ENCODE data around the gene RAD51B. TPM values are rescaled to one million over a fixed set of nuclear protein-coding genes. Genes with fewer than 3 reads are reported as not detected.

Gene RAD51B
- total RNA-seq, 1 donor from 2014 or later = 8.9 TPM

- DNase-seq (ENCODE audit: low read depth in 2 of 2) = no peak
These were observed 321.9 kb downstream of the RAD51B start for GRCh38 chr14:68141281-68142088.

- DNase-seq (ENCODE audit: low read depth in 2 of 2) = peak; percentile 76 to 91
These were observed 323.8 kb downstream of the RAD51B start for GRCh38 chr14:68143341-68143841.

- peak; percentile 73 for DNase-seq (ENCODE audit: low read depth in 2 of 2)
These were observed 324.6 kb downstream of the RAD51B start for GRCh38 chr14:68144051-68144681.

DNA sequence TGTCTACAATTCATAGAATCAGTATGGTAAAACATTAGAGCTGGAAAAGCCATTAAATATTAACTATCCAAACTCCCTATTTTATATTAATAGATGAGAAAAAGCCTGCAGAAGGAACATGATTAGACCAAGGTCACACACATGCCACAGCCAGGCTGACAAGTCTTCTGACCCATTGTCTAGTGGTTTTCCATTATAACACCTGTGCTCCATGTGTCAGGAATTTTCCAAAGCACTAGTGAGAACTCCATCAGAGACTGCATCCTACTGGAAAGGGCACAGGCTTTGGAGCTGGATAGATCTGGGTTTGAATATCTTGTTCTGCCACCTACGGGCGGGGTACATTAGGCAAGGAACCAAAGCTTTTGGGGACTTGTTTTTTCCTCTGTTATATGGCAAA lies 325.5 kb downstream of the RAD51B start:
- DNase-seq (ENCODE audit: low read depth in 2 of 2) = peak; percentile 52 to 80

GRCh38 chr14:68145539-68145938 lies 326.0 kb downstream of the RAD51B start:
- DNase-seq (ENCODE audit: low read depth in 2 of 2) = peak in 1 of 2 donors; percentile 78

- peak in 1 of 2 donors; percentile 53 for DNase-seq (ENCODE audit: low read depth in 2 of 2)
These were observed 327.2 kb downstream of the RAD51B start for GRCh38 chr14:68146818-68147217.

GRCh38 chr14:68147303-68147702 lies 327.7 kb downstream of the RAD51B start:
- no peak for DNase-seq (ENCODE audit: low read depth in 2 of 2)

GRCh38 chr14:68148276-68148675 lies 328.7 kb downstream of the RAD51B start:
- no peak for DNase-seq (ENCODE audit: low read depth in 2 of 2)

GRCh38 chr14:68148763-68149162 lies 329.2 kb downstream of the RAD51B start:
- no peak for DNase-seq (ENCODE audit: low read depth in 2 of 2)

- no peak for DNase-seq (ENCODE audit: low read depth in 2 of 2)
These were observed 333.7 kb downstream of the RAD51B start for GRCh38 chr14:68153275-68153674.

DNA sequence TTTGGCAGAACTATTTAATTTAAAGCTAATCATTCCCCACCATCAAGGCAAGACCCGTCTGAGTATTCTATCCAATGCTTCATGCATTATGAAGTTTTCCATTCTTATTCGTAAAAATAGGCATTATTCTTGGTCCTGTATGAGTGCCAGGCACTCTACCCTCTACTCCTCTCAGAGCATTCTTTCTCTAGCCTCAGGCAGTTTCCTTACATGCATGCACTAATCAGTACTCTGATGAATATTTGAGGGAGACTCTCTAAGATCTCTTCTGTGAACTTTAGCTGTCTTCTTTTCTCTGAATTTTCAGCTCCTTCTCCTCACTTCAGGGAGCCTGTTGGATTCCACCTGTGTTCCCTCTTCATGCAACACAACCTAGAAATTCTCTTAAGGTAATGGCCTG lies 334.7 kb downstream of the RAD51B start:
- no peak for DNase-seq (ENCODE audit: low read depth in 2 of 2)

- DNase-seq (ENCODE audit: low read depth in 2 of 2) = no peak
These were observed 338.4 kb downstream of the RAD51B start for GRCh38 chr14:68157971-68158371.

DNA sequence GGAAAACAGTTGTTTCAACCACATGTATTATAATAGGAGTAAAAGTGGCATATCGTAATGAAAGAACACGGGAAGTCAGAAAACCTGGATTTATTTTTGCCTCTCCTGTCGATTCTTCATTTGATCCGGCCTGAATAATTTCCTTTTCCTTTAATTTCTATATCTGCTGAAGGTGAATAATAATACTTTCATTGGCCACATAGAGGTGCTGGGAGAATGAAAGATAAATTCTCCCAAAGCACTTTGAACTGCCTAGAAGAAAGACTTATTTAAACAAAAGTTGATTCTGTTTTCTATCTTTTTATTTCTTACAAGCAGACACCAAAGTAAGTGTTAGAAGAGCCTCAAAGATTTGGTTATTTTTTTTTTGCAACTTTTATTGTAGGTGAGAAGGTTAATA lies 339.1 kb downstream of the RAD51B start:
- DNase-seq (ENCODE audit: low read depth in 2 of 2) = peak in 1 of 2 donors; percentile 27

DNA sequence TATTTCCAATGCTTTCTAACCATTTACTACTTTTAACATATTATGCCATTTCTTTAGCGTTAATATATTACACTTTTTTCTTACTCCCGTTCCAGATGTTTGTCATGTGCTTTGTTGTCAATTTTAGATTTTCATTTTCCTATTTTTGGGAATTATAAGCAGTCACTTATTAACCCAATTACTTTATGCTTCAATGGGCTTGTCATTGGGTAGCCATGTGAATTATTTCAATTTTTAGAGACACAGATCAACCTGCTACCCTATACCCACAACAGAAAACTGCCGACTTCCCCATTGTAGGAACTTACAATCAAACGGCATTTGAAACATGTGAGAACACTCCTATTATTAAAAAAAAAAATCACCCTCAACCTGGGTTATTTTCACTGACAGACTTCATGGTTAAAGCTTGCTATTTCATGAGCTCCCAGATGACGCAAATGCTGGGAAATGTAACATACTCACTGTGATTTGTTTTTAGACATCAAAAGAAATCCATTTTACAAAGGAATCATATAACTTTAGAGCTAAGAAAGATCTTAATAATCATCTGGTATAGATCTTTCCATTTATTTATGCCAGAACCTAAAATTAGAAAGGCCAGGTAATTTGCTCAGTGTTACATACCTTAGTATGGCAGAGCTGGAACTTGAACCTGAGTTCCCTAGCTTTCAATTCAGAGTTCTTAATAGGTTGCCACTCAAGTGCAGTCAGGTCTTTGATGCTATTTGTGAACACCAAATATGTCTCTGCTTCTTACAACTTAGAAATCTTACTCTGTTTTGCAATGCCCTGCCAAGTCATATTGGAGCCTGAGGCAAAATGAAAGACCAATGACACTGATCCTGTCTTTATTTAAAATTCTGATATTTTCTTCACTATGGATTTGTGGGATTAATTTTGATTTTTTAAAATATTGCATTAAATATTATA lies 340.4 kb downstream of the RAD51B start:
- no peak for DNase-seq (ENCODE audit: low read depth in 2 of 2)

- DNase-seq (ENCODE audit: low read depth in 2 of 2) = no peak
These were observed 341.4 kb downstream of the RAD51B start for GRCh38 chr14:68160779-68161546.

DNA sequence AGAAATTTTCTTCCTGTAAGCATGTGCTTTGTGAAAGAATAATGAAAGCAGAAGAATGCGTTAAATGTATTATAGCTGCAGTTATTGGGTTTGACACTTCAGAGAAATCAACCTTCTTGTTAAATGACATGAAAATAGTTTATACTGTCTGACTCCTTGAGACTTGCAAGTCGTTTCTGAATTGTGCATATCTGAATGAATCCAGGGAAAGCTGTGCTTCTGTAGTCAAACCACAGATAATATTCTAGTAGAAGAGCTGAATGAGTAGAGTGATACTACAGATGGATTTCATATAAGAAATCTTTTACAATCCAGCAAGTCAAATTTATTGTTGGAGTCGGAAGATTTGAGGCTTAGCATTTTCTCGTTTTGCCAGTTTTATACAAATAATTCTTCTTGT lies 343.3 kb downstream of the RAD51B start:
- DNase-seq (ENCODE audit: low read depth in 2 of 2) = no peak

GRCh38 chr14:68164711-68165113 lies 345.1 kb downstream of the RAD51B start:
- DNase-seq (ENCODE audit: low read depth in 2 of 2) = no peak

DNA sequence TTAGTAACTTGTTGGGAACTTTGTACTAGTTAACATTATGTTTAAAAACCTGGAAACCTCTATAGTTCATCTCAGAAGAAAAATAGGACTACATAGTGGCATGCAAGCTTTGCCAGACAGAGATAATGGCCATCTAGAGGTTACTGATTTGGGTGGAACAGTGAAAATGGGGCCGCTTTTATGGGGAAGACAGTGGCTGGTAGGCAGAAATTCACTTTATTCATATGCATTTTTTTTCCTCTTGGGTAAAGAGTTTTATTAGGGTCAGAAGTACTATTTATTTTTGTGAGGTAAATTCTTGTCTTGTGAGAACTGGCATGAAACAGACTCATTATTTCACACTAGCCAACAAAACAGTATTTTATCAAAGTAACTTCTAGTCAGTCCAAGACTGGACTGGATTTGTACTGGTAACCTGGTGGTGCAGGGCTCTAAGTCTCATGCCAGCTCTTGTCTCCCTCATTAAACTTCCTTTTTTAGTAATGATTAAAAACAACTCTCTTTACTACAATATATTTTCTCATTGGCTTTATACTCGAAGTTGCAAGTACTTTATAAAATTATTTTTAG lies 345.8 kb downstream of the RAD51B start:
- DNase-seq (ENCODE audit: low read depth in 2 of 2) = no peak

DNA sequence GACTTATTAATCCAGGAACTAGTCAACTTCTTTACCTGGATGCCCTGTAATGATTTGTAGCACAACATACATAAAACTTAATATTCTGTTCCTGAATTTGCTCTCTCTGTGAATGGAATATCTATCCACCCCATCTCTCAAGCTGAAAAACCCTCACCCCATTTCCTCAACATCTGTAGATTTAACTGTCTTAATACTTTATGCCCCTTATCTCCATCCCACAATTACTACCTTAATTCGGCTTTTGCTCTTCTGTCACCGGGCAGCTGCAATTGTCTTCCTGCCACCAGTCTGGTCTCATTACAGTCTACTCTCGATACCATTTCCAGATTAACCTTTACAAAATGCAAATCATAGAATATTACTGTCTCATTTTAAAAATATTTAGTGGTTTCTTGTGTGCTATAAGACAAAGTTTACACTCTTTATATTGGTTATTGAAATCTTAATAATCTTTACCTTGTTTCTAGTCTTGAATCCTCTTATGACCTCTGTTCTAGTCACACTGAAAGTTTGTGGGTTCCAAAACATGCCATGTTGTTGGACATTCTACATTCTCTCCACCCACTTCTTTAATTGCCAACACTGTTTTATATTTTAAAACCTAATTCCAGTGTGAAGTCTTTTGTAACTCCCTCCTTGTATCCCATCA lies 347.3 kb downstream of the RAD51B start:
- no peak for DNase-seq (ENCODE audit: low read depth in 2 of 2)

Data from lung microvascular endothelial cell (primary cell).